ENCODE data around the gene CNTN5.
"Not testable (repeated sequence)": the region's sequence is repeated elsewhere in the genome, so short reads cannot be mapped to it uniquely, and the experiment has no call there.

CNTN5 gene

DNA sequence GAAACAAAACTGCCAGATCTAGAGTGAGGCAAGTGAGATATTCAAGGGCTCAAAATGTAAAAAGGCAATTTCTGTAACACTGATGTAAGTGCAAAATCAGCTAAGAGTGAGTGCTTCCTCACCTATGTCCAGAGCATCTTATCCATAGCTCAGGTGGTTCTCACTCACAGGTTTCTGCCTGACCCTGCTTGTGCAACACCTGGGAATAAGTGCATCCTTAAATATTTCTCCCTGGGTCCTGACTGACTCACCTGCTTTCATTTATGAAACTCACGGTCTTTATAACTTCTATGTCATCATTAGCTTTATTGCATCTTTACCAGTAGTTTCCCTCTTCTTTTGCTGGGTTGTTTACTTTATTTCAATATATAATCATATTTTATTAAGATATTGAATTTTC, 260.6 kb downstream of the CNTN5 start:
- no peak for DNase-seq (ENCODE audit: low read depth)
- TF ChIP-seq, protein P1, sequence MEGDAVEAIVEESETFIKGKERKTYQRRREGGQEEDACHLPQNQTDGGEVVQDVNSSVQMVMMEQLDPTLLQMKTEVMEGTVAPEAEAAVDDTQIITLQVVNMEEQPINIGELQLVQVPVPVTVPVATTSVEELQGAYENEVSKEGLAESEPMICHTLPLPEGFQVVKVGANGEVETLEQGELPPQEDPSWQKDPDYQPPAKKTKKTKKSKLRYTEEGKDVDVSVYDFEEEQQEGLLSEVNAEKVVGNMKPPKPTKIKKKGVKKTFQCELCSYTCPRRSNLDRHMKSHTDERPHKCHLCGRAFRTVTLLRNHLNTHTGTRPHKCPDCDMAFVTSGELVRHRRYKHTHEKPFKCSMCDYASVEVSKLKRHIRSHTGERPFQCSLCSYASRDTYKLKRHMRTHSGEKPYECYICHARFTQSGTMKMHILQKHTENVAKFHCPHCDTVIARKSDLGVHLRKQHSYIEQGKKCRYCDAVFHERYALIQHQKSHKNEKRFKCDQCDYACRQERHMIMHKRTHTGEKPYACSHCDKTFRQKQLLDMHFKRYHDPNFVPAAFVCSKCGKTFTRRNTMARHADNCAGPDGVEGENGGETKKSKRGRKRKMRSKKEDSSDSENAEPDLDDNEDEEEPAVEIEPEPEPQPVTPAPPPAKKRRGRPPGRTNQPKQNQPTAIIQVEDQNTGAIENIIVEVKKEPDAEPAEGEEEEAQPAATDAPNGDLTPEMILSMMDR (IDR thresholded peaks at IDR 0.05; ENCODE audit: low read depth, low read length, missing control alignments), result no peak
- H3K4me3 ChIP-seq (ENCODE audit: low read depth, low read length), result no peak overlapping the region

DNA sequence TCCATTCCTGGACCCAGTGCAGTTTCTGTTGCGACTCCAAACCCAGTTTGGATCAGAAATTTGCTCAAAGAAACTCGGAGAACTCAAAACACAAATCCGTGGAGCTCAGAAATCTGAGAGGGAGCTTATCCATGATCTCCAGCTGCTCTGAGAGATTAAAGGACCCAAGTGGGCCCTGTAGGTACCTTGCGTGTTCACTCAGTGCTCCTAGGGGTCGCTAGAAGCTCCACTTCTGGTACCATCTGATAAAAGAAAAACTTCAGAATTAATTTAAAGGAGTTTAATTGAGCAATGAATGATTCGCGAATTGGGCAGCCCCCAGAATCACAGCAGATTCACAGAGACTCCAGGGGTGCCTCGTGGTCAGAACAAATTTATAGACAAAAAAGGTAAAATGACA, 277.2 kb downstream of the CNTN5 start:
- not testable (repeated sequence) for DNase-seq (ENCODE audit: low read depth); H3K4me3 ChIP-seq (ENCODE audit: low read depth, low read length)

DNA sequence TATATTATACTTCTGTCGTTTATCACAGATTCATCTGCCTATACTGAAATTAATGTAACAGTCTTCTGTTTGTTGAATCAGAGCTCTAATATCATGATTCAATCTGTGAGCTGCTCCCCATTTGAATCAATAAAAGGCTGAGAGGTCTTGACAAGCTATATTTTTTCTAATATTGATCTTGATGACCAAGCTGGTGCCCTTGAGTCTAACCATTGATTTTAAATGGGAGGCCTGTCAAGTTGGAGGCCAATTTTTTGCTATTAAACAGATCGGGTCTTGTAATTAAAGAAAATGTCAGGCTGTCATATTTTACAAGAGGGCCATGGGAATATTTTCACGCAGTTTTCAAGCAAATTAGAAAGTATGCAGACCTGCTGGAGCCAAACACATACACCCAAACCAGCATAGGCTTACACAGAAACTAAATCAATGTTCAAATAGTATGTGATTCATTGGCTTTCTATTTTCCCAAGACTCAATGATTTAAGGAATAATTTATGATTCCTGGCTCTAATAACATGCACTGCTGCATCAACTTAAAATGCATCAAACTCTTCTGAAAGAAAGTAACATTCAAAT, 286.9 kb downstream of the CNTN5 start:
- H3K4me3 ChIP-seq (ENCODE audit: low read depth, low read length), result no peak overlapping the region
- DNase-seq (ENCODE audit: low read depth), result no peak
- TF ChIP-seq, protein P1 (IDR thresholded peaks at IDR 0.05; ENCODE audit: low read depth, low read length, missing control alignments), result no peak

DNA sequence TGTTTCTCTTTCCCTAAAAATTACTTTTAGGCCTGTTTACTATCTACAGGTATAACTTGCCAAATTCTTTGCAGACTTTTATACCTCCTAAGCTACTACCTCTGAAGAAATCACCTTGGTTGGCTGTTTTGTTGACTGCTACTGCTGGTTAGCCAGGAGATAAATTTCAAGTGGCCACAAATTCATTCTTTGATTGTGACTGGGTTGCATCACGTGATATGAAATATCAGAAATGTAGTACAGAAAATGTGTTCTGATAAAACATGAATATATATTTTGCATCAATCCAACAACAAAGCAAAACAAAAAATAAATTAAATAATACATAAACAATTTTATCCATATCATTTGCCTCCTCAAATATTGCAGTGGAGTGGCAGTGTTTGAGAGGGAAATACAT, 291.1 kb downstream of the CNTN5 start:
- TF ChIP-seq, protein P1 (IDR thresholded peaks at IDR 0.05; ENCODE audit: low read depth, low read length, missing control alignments), result no peak
- H3K4me3 ChIP-seq (ENCODE audit: low read depth, low read length), result no peak overlapping the region
- no peak for DNase-seq (ENCODE audit: low read depth)

DNA sequence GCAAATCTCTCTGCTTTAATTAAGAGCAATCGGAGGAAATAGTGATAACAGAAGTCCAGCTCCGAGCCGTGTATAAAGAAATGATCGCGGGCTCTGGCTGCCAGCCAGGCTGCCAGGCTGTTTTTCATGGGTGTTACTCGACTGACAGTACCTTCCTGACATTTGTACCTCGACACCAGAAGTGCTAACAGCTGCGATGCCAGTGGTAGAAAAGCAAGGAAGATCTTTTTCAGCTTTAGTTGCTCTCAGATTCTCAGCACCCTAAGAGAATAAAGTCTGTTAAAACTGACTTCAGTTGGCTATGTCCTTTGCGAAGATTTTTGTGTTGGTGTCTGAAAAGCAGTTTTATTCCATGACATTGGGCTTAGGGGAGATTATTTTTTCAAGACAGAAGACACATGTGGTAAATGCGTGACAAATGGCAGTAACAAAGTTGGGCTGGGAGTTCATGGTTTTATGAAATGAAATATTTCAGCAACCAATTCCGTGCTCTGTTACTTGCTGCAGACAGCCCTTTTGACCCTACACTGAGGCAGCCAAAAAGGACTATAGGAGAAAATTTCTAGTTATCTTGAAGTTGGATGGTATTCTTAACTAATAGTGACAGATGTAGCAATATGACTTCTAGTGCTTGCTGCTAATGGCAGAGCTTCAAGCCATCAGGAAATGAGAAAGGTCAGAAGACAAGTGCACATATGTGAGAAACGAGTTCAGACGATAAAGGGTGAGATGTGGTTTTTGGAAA, 296.2 kb downstream of the CNTN5 start:
- DNase-seq (ENCODE audit: low read depth), result no peak
- H3K4me3 ChIP-seq (ENCODE audit: low read depth, low read length), result no peak overlapping the region
- TF ChIP-seq, protein P1 (IDR thresholded peaks at IDR 0.05; ENCODE audit: low read depth, low read length, missing control alignments), result no peak

DNA sequence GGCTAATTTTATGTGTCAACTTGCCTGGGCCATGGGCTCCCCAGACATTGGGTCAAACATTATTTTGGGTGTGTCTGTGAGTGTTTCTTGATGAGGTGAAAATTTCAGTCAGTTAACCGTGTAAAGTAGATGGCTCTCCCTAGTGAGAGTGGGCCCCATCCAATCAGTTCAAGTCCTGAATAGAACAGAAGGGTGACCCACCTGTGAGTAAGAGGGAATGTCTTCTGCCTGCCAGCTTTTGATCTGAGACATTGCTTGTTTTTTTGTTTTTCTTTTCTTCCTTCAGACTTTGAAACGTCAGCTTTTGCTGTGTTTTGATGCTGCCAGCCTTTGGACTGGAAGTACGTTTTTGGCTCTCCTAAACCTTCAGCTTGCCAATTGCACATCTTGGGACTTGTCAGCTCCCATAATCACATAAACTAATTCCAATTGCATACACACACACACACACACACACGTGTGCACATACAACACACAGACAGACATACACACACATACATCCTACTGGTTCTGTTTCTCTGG, 300.1 kb downstream of the CNTN5 start:
- TF ChIP-seq, protein P1 (IDR thresholded peaks at IDR 0.05; ENCODE audit: low read depth, low read length, missing control alignments), result no peak
- DNase-seq (ENCODE audit: low read depth), result no peak

DNA sequence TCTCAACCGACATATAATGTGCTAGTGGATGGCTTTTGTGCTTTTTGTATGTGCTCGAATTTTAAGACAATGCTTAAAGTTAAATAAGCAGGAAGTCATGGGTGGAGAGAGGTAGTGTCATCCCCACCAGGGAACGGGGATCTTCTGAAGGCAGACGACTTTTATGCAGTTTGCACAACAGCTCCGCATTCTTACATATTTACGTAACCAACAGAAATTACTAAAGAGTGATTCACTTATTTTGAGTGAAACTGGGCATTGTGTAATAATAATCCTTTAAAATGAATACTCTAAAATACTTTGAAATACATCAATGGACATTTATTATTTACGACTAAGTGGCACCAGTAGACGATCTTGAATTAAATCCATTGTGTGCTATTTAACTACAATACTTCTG, 305.1 kb downstream of the CNTN5 start:
- TF ChIP-seq, protein P1 (IDR thresholded peaks at IDR 0.05; ENCODE audit: low read depth, low read length, missing control alignments), result no peak
- no peak overlapping the region for H3K4me3 ChIP-seq (ENCODE audit: low read depth, low read length)
- DNase-seq (ENCODE audit: low read depth), result no peak

More for the DNA sequence above, 300.1 kb downstream of the CNTN5 start:
- no peak overlapping the region for H3K4me3 ChIP-seq (ENCODE audit: low read depth, low read length)

All from GM12864 (cell line).